UCSD-AML1 (cell line): ENCODE measurements around the gene DENND1A.
"Not testable (repeated sequence)": the region's sequence is repeated elsewhere in the genome, so short reads cannot be mapped to it uniquely, and the experiment has no call there.

Experiments used
- DNase-seq: peaks from one replicate; lab custom pipeline; 2025; ENCODE audit not compliant: unreplicated experiment; lab: John Stamatoyannopoulos, UW

The DENND1A gene

GRCh38 chr9:123947326-123947725, 17.4 kb upstream of the DENND1A start:
- no peak for DNase-seq

- DNase-seq = no peak
These were observed 16.3 kb upstream of the DENND1A start for GRCh38 chr9:123946101-123946821.

GRCh38 chr9:123945532-123945931, 15.6 kb upstream of the DENND1A start:
- no peak for DNase-seq

- not testable (repeated sequence) for DNase-seq
These were observed 14.5 kb upstream of the DENND1A start for GRCh38 chr9:123944464-123944863.

- no peak for DNase-seq
These were observed 13.7 kb upstream of the DENND1A start for GRCh38 chr9:123943671-123944070.

GRCh38 chr9:123942542-123942941, 12.6 kb upstream of the DENND1A start:
- DNase-seq = no peak

- no peak for DNase-seq
These were observed 11.7 kb upstream of the DENND1A start for GRCh38 chr9:123941524-123942070.

- DNase-seq = no peak
These were observed 11.0 kb upstream of the DENND1A start for GRCh38 chr9:123940721-123941523.

- DNase-seq = no peak
These were observed 8.5 kb upstream of the DENND1A start for GRCh38 chr9:123938401-123938800.

- not testable (repeated sequence) for DNase-seq
These were observed 6.6 kb upstream of the DENND1A start for GRCh38 chr9:123936575-123936974.

- DNase-seq = no peak
These were observed 3.7 kb upstream of the DENND1A start for GRCh38 chr9:123933440-123934212.

GRCh38 chr9:123929177-123929869, 603 bp downstream of the DENND1A start:
- DNase-seq = no peak

GRCh38 chr9:123928533-123929176, 1.3 kb downstream of the DENND1A start:
- DNase-seq = no peak

GRCh38 chr9:123927625-123928532, 2.0 kb downstream of the DENND1A start:
- no peak for DNase-seq

GRCh38 chr9:123926941-123927340, 3.0 kb downstream of the DENND1A start:
- DNase-seq = no peak

- no peak for DNase-seq
These were observed 4.1 kb downstream of the DENND1A start for GRCh38 chr9:123925819-123926218.

- no peak for DNase-seq
These were observed 4.8 kb downstream of the DENND1A start for GRCh38 chr9:123925161-123925560.

- DNase-seq = no peak
These were observed 5.2 kb downstream of the DENND1A start for GRCh38 chr9:123924727-123925126.

GRCh38 chr9:123923884-123924283, 6.0 kb downstream of the DENND1A start:
- no peak for DNase-seq
